GM18499 (cell line): ENCODE data around the gene DHRSX.

ENCODE experiments used
- ATAC-seq: cut with Tn5 transposase; IDR thresholded peaks from one replicate; pipeline ENCODE4 v1.9.1; 2021; ENCODE audit warnings: moderate number of reproducible peaks; ENCODE audit not compliant: insufficient read depth, unreplicated experiment

DHRSX gene

GRCh38 chrX:2185341-2186082 is 315.3 kb downstream of the DHRSX start:
- no peak for ATAC-seq

- no peak for ATAC-seq
These were observed 316.7 kb downstream of the DHRSX start for GRCh38 chrX:2184089-2184488.

DNA sequence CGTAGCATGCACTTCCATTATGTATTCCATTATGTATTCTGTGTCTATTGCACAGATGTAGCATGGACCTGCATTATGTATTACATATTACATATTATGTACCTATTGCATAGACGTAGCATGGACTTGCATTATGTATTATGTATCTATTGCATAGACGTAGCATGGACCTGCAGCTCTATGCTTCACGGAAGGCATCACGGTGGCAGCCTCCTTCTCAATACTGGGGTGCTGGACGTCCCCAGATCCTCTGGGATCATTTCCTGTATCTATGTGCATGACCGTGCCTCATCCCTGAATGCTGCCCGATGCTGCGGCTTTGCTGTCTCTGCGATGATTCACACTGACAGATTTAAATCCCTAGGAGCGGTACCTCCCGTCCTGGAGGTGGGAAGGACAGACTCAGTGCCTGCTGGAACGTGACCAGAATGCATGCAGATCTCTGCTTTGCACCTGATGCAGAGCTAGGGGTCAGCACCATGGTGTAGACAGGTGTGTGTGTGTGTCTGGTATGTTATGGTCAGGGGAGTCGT is 317.5 kb downstream of the DHRSX start:
- no peak for ATAC-seq

DNA sequence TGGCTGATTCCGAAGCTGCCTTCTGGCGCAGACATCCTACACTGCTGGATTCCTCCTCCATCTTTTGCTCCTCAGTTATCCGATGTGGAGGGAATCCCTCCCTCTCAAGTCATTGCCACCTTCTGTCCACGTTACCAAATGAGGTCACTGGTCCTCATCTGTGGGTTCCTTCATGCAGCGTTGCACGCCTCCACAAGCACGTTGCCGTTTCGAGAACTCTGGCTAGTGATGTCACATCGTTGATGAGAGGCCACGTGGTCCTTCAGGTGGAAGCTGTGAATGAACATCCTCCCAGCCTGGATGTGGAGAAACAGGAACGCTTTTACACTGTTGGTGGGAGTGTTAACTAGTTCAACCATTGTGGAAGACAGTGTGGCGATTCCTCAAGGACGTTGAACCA is 323.2 kb downstream of the DHRSX start:
- ATAC-seq: no peak

DNA sequence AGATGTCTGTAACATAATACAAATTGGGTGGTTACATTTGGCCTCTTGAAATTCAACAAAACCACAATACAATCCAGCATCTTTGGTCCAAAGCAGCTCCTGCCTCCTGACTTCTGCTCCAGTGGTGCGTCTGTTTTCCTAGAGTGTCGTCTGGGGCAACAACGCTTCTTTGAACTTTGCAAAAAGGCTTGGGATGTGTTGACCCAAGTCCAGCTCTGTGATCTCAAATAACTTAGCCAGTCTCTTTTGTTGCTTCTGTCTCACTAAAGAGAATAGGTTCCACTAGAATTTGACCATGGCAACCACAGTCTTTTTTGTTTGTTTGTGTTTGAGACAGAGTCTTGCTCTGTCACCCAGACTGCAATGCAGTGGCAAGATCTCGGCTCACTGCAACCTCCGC is 324.0 kb downstream of the DHRSX start:
- no peak for ATAC-seq

GRCh38 chrX:2176274-2176673 is 324.5 kb downstream of the DHRSX start:
- ATAC-seq: no peak

DNA sequence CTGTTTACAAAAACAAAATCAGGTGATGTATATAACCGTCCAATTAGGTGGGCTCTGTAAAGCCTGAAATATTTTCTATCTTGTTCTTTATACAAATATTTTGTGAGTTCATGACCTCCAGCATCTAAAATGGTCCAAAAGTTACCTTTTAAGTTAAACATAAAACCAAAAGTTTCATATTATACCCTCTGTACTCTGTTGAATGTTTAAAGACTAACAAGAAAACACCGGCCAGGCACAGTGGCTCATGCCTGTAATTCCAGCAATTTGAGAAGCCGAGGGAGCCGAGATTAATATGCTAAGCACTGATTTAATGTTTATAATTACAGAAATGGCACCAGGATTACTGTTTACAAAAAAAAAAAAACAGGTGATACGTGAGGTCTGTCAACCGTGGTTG is 328.4 kb downstream of the DHRSX start:
- no peak for ATAC-seq
